Hematopoietic multipotent progenitor cell treated with erythropoietin and hydrocortisone succinate and interleukin-3 and kit ligand, for 15 days (in vitro differentiated cells): ENCODE results near the gene RGCC.

Experiments
- DNase-seq: peaks from one replicate; pipeline ENCODE4 v3.0.0-alpha.2; 2015; ENCODE audit warnings: low spot score

The RGCC gene

GRCh38 chr13:41516760-41517159, 59.4 kb downstream of the RGCC start:
- DNase-seq = no peak

GRCh38 chr13:41520016-41520659, 62.8 kb downstream of the RGCC start:
- DNase-seq = no peak
